Breast epithelium (tissue), 4 donors: ENCODE data around the gene N4BP2L1. TPM values are rescaled to one million over a fixed set of nuclear protein-coding genes. Genes with fewer than 3 reads are reported as not detected.

Experiments used
- DNase-seq, 2 donors: peaks; one replicate each; pipeline ENCODE4 v3.0.0-alpha.2; 2019; ENCODE audit warnings: low spot score in 2 of 2
- H3K27ac ChIP-seq, 2 donors: fragments of 200-600 bp; sonication (generic) in 1 of 2; one replicate each; pipeline ENCODE4 v1.5.1; 2016 to 2019; ENCODE audit warnings: mild to moderate bottlenecking in 1 of 2
- H3K27me3 ChIP-seq, 2 donors: fragments of 200-600 bp; sonication (generic) in 1 of 2; one replicate each; pipeline versions ENCODE4 v1.5.1 to v1.6.0; 2017 to 2019; ENCODE audit warnings: control low read depth in 1 of 2, mild to moderate bottlenecking in 1 of 2
- H3K36me3 ChIP-seq: fragments of 200-600 bp; one replicate; pipeline ENCODE4 v1.5.1; 2019
- H3K4me1 ChIP-seq, 2 donors: fragments of 200-600 bp; sonication (generic); one replicate each; pipeline ENCODE4 v1.5.1; 2016 to 2019; ENCODE audit warnings: control low read depth in 1 of 2
- H3K4me3 ChIP-seq, 3 donors: fragments of 200-600 bp; sonication (generic); 1 replicate in 2 of 3; 2 replicates in 1 of 3; pipeline ENCODE4 v1.5.1; 2016 to 2019; ENCODE audit warnings: mild to moderate bottlenecking in 3 of 3, moderate library complexity in 2 of 3
- H3K9me3 ChIP-seq, 2 donors: fragments of 200-600 bp; sonication (generic) in 1 of 2; one replicate each; pipeline ENCODE4 v1.5.1; 2016 to 2019; ENCODE audit warnings: control low read depth in 1 of 2
- CTCF ChIP-seq, 3 donors: fragments of 450-650 bp; IDR thresholded peaks; one replicate each; pipeline ENCODE4 v1.5.1; 2016 to 2017; ENCODE audit warnings: antibody characterized with exemption in 3 of 3, mild to moderate bottlenecking in 3 of 3, moderate library complexity in 3 of 3
- POLR2A ChIP-seq: fragments of 450-650 bp; IDR thresholded peaks from one replicate; pipeline ENCODE4 v1.6.1; 2016; ENCODE audit warnings: antibody characterized with exemption, mild to moderate bottlenecking, moderate library complexity
- POLR2AphosphoS5 ChIP-seq, 3 donors: sonication (generic); formaldehyde crosslinking; IDR thresholded peaks; one replicate each; pipeline ENCODE4 v1.6.1; 2017; ENCODE audit warnings: antibody characterized with exemption in 3 of 3
- intact Hi-C: fragments of 100-400 bp; cut with DNase I; formaldehyde crosslinking; loops from one replicate; pipeline ENCODE4 v1.15.1; 2023; ENCODE audit warnings: low total_unique reads
- total RNA-seq, 3 donors: library from RNA; depleted of rRNA; stranded (reverse); fragments of >200 nt; gene quantifications; one replicate each; pipeline ENCODE4 v1.1.0, GENCODE V29; 2016

Gene N4BP2L1
- total RNA-seq, 3 donors from 2014 or later = 15.7 to 54.3 (median 33.8) TPM

- Histone ChIP-seq H3K27ac (no peak overlapping the region), H3K4me1 (peaks cover 0 to 7% of the 10 kb centered on the region in 2 donors), H3K27me3 (no peaks in the 10 kb centered on the region), H3K36me3 (no peaks in the 10 kb centered on the region), H3K9me3 (no peaks in the 10 kb centered on the region), H3K4me3 (no peak overlapping the region)
- intact Hi-C loops = no loop called here
- TF ChIP-seq POLR2AphosphoS5 (IDR thresholded peaks at IDR 0.05) (no peak), POLR2A (no peak), CTCF (IDR thresholded peaks at IDR 0.05) (no peak)
- DNase-seq = no peak
These were observed 14.6 kb downstream of the N4BP2L1 start for GRCh38 chr13:32413284-32413683.

GRCh38 chr13:32409561-32410421, 18.1 kb downstream of the N4BP2L1 start:
- Histone ChIP-seq H3K4me3 (peak overlapping the region in 2 of 3 donors; percentile 25 to 47), H3K27ac (peak overlapping the region; percentile 34 to 66)

GRCh38 chr13:32409001-32409313, 19.0 kb downstream of the N4BP2L1 start:
- H3K27me3 ChIP-seq = no peaks in the 10 kb centered on the region
- no peak for TF ChIP-seq CTCF (IDR thresholded peaks at IDR 0.05)
- TF ChIP-seq POLR2AphosphoS5 (IDR thresholded peaks at IDR 0.05) = no peak
- no peak for TF ChIP-seq POLR2A
- no peak for DNase-seq
- intact Hi-C loops = no loop called here
- H3K9me3 ChIP-seq = no peaks in the 10 kb centered on the region
- H3K4me3 ChIP-seq = no peak overlapping the region
- H3K36me3 ChIP-seq = no peaks in the 10 kb centered on the region
- H3K4me1 ChIP-seq = peaks cover 0 to 7% of the 10 kb centered on the region in 2 donors
- H3K27ac ChIP-seq = no peak overlapping the region

More at GRCh38 chr13:32409561-32410421, 18.1 kb downstream of the N4BP2L1 start:
- no peaks in the 10 kb centered on the region for H3K9me3 ChIP-seq
- DNase-seq = no peak
- H3K27me3 ChIP-seq = no peaks in the 10 kb centered on the region
- TF ChIP-seq POLR2AphosphoS5 (IDR thresholded peaks at IDR 0.05) = peak in 2 of 3 donors; percentile 48 to 60
- TF ChIP-seq CTCF (IDR thresholded peaks at IDR 0.05) = no peak
- TF ChIP-seq POLR2A = no peak
- H3K36me3 ChIP-seq = no peaks in the 10 kb centered on the region
- peaks cover 0 to 7% of the 10 kb centered on the region in 2 donors for H3K4me1 ChIP-seq
- intact Hi-C loops = no loop called here

GRCh38 chr13:32408296-32409000, 19.5 kb downstream of the N4BP2L1 start:
- Histone ChIP-seq H3K27me3 (no peaks in the 10 kb centered on the region), H3K4me1 (peaks cover 0 to 7% of the 10 kb centered on the region in 2 donors), H3K36me3 (no peaks in the 10 kb centered on the region), H3K4me3 (no peak overlapping the region), H3K9me3 (no peaks in the 10 kb centered on the region), H3K27ac (no peak overlapping the region)
- intact Hi-C loops = no loop called here
- TF ChIP-seq CTCF (IDR thresholded peaks at IDR 0.05) (no peak), POLR2A (no peak), POLR2AphosphoS5 (IDR thresholded peaks at IDR 0.05) (no peak)
- DNase-seq = no peak

- H3K36me3 ChIP-seq = no peaks in the 10 kb centered on the region
- peaks cover 0 to 7% of the 10 kb centered on the region in 2 donors for H3K4me1 ChIP-seq
- no peak for DNase-seq
- intact Hi-C loops = no loop called here
- no peak overlapping the region for H3K4me3 ChIP-seq
- TF ChIP-seq POLR2A (no peak), POLR2AphosphoS5 (IDR thresholded peaks at IDR 0.05) (no peak), CTCF (IDR thresholded peaks at IDR 0.05) (no peak)
- H3K9me3 ChIP-seq = no peaks in the 10 kb centered on the region
- H3K27me3 ChIP-seq = no peaks in the 10 kb centered on the region
- H3K27ac ChIP-seq = no peak overlapping the region
These were observed 20.1 kb downstream of the N4BP2L1 start for GRCh38 chr13:32407854-32408253.
